ENCODE data around the gene SLC66A1. TPM values are rescaled to one million over a fixed set of nuclear protein-coding genes. Genes with fewer than 3 reads are reported as not detected.

SLC66A1 gene
- total RNA-seq, 1 experiment from 2014 or later, result 27.7 TPM

DNA sequence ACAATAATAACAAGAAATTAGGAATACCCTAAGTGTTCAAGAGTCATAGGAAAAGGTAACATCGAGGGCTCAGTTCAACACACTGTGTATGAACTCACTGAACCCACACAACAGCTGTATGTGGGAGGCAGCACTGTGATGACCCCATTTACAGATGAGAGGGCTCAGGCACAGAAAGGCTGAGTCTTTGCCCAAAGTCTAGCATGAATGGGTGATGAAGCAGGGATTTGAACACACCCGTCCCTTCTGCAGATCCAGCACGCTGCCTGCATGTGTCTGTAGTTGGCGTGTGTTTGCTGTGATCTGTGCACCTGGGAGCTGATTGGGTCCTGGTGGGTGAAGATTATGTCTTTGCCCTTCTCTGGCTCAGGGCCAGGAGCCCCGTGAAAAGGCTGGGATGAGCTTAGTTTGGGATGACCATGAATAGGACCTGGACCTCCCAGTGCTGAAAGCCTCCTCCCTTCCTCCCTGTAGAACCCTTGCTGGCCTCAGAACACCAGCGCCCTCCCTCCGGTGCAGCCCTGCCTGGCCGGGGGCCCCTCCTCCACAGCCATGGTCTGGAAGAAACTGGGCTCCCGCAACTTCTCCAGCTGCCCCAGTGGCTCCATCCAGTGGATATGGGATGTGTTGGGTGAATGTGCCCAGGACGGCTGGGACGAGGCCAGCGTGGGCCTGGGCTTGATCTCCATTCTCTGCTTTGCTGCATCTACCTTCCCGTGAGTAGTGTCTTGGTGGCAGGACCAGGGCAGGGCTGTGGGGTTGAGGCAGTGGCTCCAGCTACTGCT, 5.2 kb downstream of the SLC66A1 start:
- Histone ChIP-seq H3K4me2 (ENCODE audit: low read length) (no peak overlapping the region), H3K79me2 (ENCODE audit: low read length) (peaks cover 23% of the 10 kb centered on the region), H3K4me1 (ENCODE audit: insufficient read depth, low read length) (peaks cover 34% of the 10 kb centered on the region), H3K36me3 (ENCODE audit: low read depth, low read length) (no peaks in the 10 kb centered on the region; the same call in 1 of the 2 replicates), H2AFZ (ENCODE audit: low read length) (no peak overlapping the region), H4K20me1 (ENCODE audit: low read length) (no peaks in the 10 kb centered on the region), H3K9ac (ENCODE audit: low read length) (no peak overlapping the region), H3K9me2 (replicated peaks; ENCODE audit: low read length) (no peaks in the 10 kb centered on the region), H3F3A (ENCODE audit: low read length, unreplicated experiment) (no peaks in the 10 kb centered on the region), H3K4me3 (ENCODE audit: low read length) (no peak overlapping the region), H3K9me3 (ENCODE audit: low read length) (no peaks in the 10 kb centered on the region), H3K27ac (ENCODE audit: low read length) (no peak overlapping the region), H3K27me3 (ENCODE audit: low read length) (no peaks in the 10 kb centered on the region)
- BruUV-seq (replicated peaks), result no TSS peak
- TF ChIP-seq, protein P1, sequence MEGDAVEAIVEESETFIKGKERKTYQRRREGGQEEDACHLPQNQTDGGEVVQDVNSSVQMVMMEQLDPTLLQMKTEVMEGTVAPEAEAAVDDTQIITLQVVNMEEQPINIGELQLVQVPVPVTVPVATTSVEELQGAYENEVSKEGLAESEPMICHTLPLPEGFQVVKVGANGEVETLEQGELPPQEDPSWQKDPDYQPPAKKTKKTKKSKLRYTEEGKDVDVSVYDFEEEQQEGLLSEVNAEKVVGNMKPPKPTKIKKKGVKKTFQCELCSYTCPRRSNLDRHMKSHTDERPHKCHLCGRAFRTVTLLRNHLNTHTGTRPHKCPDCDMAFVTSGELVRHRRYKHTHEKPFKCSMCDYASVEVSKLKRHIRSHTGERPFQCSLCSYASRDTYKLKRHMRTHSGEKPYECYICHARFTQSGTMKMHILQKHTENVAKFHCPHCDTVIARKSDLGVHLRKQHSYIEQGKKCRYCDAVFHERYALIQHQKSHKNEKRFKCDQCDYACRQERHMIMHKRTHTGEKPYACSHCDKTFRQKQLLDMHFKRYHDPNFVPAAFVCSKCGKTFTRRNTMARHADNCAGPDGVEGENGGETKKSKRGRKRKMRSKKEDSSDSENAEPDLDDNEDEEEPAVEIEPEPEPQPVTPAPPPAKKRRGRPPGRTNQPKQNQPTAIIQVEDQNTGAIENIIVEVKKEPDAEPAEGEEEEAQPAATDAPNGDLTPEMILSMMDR (conservative IDR thresholded peaks at IDR 0.05; ENCODE audit: low read depth, low read length), result no peak
- no peak for TF ChIP-seq EZH2 (IDR thresholded peaks at IDR 0.05; ENCODE audit: low read length, unreplicated experiment)
- no peak for TF ChIP-seq EZH2phosphoT487 (IDR thresholded peaks at IDR 0.05; ENCODE audit: borderline replicate concordance, low read length)
- POLR2A ChIA-PET (ENCODE audit: unreplicated experiment), result no interaction called here
- DNase-seq, result no peak
- intact Hi-C loops (cut with micrococcal nuclease), result no loop called here
- CTCF ChIA-PET, result interaction anchor here (0.6 to 0.7 kb wide), 2 partner anchors 325 to 401 kb away, joined by 3 to 4 read pairs; no protein-coding TSS in a partner anchor
- no peak for ATAC-seq

DNA sequence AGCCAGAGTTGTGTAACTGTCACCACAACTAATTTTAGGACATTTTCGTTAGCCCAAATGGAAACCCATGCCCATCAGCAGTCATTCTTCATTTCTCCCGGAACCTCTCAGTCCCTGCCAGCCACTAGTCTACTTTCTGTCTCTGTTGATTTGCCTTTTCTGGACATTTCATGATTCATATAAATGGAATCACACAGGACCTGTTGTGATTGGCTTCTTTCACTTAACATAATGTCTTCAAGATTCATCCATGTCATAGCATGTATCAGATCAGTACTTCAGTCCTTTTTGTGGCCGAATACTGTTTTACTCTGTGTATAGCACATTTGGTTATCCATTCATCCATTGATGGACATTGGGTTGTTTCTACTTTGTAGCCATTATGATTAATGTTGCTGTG, 7.1 kb downstream of the SLC66A1 start:
- ChIA-PET POLR2A (ENCODE audit: unreplicated experiment) (no interaction called here), CTCF (no interaction called here)
- intact Hi-C loops (cut with micrococcal nuclease), result no loop called here
- Histone ChIP-seq H4K20me1 (ENCODE audit: low read length) (no peaks in the 10 kb centered on the region), H3K9me2 (replicated peaks; ENCODE audit: low read length) (no peaks in the 10 kb centered on the region), H3K4me3 (ENCODE audit: low read length) (no peak overlapping the region), H3K27me3 (ENCODE audit: low read length) (no peaks in the 10 kb centered on the region), H3K9ac (ENCODE audit: low read length) (no peak overlapping the region), H2AFZ (ENCODE audit: low read length) (no peak overlapping the region), H3F3A (ENCODE audit: low read length, unreplicated experiment) (no peaks in the 10 kb centered on the region), H3K79me2 (ENCODE audit: low read length) (peaks cover 4% of the 10 kb centered on the region; the same call in 1 of the 2 replicates), H3K4me1 (ENCODE audit: insufficient read depth, low read length) (peaks cover 15% of the 10 kb centered on the region), H3K27ac (ENCODE audit: low read length) (no peak overlapping the region), H3K9me3 (ENCODE audit: low read length) (no peaks in the 10 kb centered on the region), H3K36me3 (ENCODE audit: low read depth, low read length) (no peaks in the 10 kb centered on the region; the same call in 1 of the 2 replicates), H3K4me2 (ENCODE audit: low read length) (no peak overlapping the region)
- TF ChIP-seq, protein P1 (conservative IDR thresholded peaks at IDR 0.05; ENCODE audit: low read depth, low read length), result no peak
- no peak for TF ChIP-seq EZH2phosphoT487 (IDR thresholded peaks at IDR 0.05; ENCODE audit: borderline replicate concordance, low read length)
- TF ChIP-seq EZH2 (IDR thresholded peaks at IDR 0.05; ENCODE audit: low read length, unreplicated experiment), result no peak
- no peak for DNase-seq
- BruUV-seq (replicated peaks), result no TSS peak
- no peak for ATAC-seq

DNA sequence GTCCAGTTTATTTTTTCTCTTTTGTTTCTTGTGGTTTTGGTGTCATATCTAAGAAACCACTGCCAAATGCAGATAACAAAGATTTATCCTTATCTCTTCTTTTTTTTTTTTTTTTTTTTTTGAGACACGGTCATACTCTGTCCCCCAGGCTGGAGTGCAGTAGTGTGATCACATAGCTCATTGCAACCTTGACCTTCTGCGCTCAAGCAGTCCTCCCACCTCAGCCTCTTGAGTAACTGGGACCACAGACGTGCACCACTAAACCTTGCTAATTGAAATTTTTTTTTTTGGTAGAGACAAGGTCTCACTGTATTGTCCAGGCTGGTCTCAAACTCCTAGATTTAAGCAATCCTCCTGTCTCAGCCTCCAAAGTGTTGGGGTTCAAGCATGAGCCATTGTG, 8.9 kb downstream of the SLC66A1 start:
- no peaks in the 10 kb centered on the region for H3K9me2 ChIP-seq (replicated peaks; ENCODE audit: low read length)
- DNase-seq (no peak), ATAC-seq (no peak)
- H3K36me3 ChIP-seq (ENCODE audit: low read depth, low read length), result no peaks in the 10 kb centered on the region; the same call in 1 of the 2 replicates
- H3K4me3 ChIP-seq (ENCODE audit: low read length), result no peak overlapping the region
- ChIA-PET CTCF (no interaction called here), POLR2A (ENCODE audit: unreplicated experiment) (no interaction called here)
- H3K4me2 ChIP-seq (ENCODE audit: low read length), result no peak overlapping the region
- no peak overlapping the region for H3K9ac ChIP-seq (ENCODE audit: low read length)
- no TSS peak for BruUV-seq (replicated peaks)
- H3K27me3 ChIP-seq (ENCODE audit: low read length), result no peaks in the 10 kb centered on the region
- H3F3A ChIP-seq (ENCODE audit: low read length, unreplicated experiment), result no peaks in the 10 kb centered on the region
- no peaks in the 10 kb centered on the region for H3K9me3 ChIP-seq (ENCODE audit: low read length)
- H2AFZ ChIP-seq (ENCODE audit: low read length), result no peak overlapping the region
- no peaks in the 10 kb centered on the region for H3K79me2 ChIP-seq (ENCODE audit: low read length)
- intact Hi-C loops (cut with micrococcal nuclease), result no loop called here
- no peaks in the 10 kb centered on the region for H4K20me1 ChIP-seq (ENCODE audit: low read length)
- no peak overlapping the region for H3K27ac ChIP-seq (ENCODE audit: low read length)
- TF ChIP-seq, protein P1 (conservative IDR thresholded peaks at IDR 0.05; ENCODE audit: low read depth, low read length), result no peak
- TF ChIP-seq EZH2 (IDR thresholded peaks at IDR 0.05; ENCODE audit: low read length, unreplicated experiment), result no peak
- TF ChIP-seq EZH2phosphoT487 (IDR thresholded peaks at IDR 0.05; ENCODE audit: borderline replicate concordance, low read length), result no peak
- H3K4me1 ChIP-seq (ENCODE audit: insufficient read depth, low read length), result no peaks in the 10 kb centered on the region
